ENCODE results near the gene PROM2.
A peak's percentile ranks its signal among the peaks of the same experiment; 100 is the strongest.
"Not testable (repeated sequence)": the region's sequence is repeated elsewhere in the genome, so short reads cannot be mapped to it uniquely, and the experiment has no call there.

The PROM2 gene

GRCh38 chr2:95274291-95275150 lies at the start of gene PROM2:
Gene PROM2, plus strand, starts transcription at chr2:95274449. Its CDS starts 137 bp downstream, at chr2:95274586.
- DNase-seq (ENCODE audit: low spot score), result no peak

- no peak for DNase-seq (ENCODE audit: low spot score)
Observed at GRCh38 chr2:95225658-95226057, 48.6 kb upstream of the PROM2 start.

- peak; percentile 78 for DNase-seq (ENCODE audit: low spot score)
Observed at GRCh38 chr2:95231723-95232122, 42.5 kb upstream of the PROM2 start.

GRCh38 chr2:95232232-95232631 lies 42.0 kb upstream of the PROM2 start:
- no peak for DNase-seq (ENCODE audit: low spot score)

GRCh38 chr2:95234286-95234785 lies 39.9 kb upstream of the PROM2 start:
- DNase-seq (ENCODE audit: low spot score), result no peak

- no peak for DNase-seq (ENCODE audit: low spot score)
Observed at GRCh38 chr2:95234816-95235215, 39.4 kb upstream of the PROM2 start.

- no peak for DNase-seq (ENCODE audit: low spot score)
Observed at GRCh38 chr2:95238131-95238530, 36.1 kb upstream of the PROM2 start.

- no peak for DNase-seq (ENCODE audit: low spot score)
Observed at GRCh38 chr2:95240091-95240490, 34.2 kb upstream of the PROM2 start.

GRCh38 chr2:95240556-95240955 lies 33.7 kb upstream of the PROM2 start:
- DNase-seq (ENCODE audit: low spot score), result no peak

- not testable (repeated sequence) for DNase-seq (ENCODE audit: low spot score)
Observed at GRCh38 chr2:95242084-95242483, 32.2 kb upstream of the PROM2 start.

GRCh38 chr2:95258271-95258670 lies 16.0 kb upstream of the PROM2 start:
- DNase-seq (ENCODE audit: low spot score), result no peak

GRCh38 chr2:95260028-95261023 lies 13.9 kb upstream of the PROM2 start:
- no peak for DNase-seq (ENCODE audit: low spot score)

GRCh38 chr2:95261602-95262001 lies 12.6 kb upstream of the PROM2 start:
- DNase-seq (ENCODE audit: low spot score), result no peak

GRCh38 chr2:95262896-95263542 lies 11.2 kb upstream of the PROM2 start:
- peak; percentile 18 for DNase-seq (ENCODE audit: low spot score)

GRCh38 chr2:95264624-95265023 lies 9.6 kb upstream of the PROM2 start:
- no peak for DNase-seq (ENCODE audit: low spot score)

GRCh38 chr2:95265182-95265581 lies 9.1 kb upstream of the PROM2 start:
- DNase-seq (ENCODE audit: low spot score), result no peak

- DNase-seq (ENCODE audit: low spot score), result no peak
Observed at GRCh38 chr2:95266781-95267430, 7.3 kb upstream of the PROM2 start.

- DNase-seq (ENCODE audit: low spot score), result no peak
Observed at GRCh38 chr2:95267458-95268210, 6.6 kb upstream of the PROM2 start.

GRCh38 chr2:95268211-95269035 lies 5.8 kb upstream of the PROM2 start:
- no peak for DNase-seq (ENCODE audit: low spot score)
